ENCODE measurements around the gene SURF6. TPM values are rescaled to one million over a fixed set of nuclear protein-coding genes. Genes with fewer than 3 reads are reported as not detected.

The SURF6 gene
- polyA plus RNA-seq, 1 donor = 26.1 TPM

DNA sequence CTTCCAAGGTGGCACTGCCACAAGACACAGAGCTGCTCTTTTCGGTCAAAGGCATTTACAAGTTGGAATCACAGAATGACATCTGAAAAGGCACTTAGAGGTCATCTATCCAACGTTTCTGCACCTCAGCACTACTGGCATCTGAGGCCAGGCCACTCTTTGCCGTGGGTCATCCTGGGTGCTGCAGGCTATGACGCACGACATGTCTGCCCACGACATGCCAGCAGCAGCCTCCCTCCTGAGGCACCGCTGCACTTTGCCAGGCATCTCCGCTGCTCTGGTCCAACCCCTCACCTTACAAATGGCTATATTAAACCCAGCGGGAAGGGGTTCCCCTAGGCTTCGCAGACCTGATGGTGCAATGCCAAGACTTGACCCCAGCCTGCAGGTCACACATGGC lies 31.8 kb upstream of the SURF6 start:
- DNase-seq = no peak

DNA sequence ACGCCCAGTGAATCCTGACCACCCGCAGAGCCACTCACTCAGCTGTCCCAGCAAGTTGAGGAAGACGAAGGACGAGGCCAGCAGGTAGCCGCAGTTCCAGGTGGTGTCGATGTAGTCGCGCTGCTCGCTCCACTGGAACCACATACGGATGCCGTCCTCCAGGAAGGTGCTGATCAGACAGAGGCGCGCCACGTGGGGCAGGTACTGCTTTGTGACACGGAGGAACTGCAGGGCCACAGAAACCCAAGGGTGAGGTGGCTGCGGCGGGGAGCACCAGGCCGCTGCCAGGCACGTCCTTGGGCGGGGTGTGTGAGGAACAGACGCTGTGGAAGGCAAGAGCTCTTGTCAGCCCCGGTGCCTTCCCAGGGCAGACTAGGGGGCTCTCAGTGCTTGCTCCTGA lies 31.2 kb upstream of the SURF6 start:
- no peak for DNase-seq

DNA sequence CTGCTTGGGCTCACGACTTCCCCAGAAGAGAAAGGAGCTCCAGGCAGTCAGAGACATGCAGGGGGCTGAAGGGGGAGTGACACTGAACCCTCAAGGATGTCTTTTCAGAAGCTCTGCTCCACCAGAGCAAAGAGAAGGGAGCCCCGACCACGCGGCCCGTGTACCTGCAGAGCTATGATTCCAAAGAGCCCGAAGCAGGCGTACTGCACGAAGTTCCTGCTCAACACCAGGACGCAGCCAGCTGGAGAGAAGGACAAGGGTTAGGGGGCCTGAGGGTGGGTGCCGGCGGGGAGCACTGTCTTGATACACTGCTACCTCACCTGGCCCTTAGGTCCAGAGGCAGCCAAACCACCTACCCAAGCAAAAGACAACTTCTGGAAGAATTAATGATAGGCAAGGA lies 30.4 kb upstream of the SURF6 start:
- no peak for DNase-seq

DNA sequence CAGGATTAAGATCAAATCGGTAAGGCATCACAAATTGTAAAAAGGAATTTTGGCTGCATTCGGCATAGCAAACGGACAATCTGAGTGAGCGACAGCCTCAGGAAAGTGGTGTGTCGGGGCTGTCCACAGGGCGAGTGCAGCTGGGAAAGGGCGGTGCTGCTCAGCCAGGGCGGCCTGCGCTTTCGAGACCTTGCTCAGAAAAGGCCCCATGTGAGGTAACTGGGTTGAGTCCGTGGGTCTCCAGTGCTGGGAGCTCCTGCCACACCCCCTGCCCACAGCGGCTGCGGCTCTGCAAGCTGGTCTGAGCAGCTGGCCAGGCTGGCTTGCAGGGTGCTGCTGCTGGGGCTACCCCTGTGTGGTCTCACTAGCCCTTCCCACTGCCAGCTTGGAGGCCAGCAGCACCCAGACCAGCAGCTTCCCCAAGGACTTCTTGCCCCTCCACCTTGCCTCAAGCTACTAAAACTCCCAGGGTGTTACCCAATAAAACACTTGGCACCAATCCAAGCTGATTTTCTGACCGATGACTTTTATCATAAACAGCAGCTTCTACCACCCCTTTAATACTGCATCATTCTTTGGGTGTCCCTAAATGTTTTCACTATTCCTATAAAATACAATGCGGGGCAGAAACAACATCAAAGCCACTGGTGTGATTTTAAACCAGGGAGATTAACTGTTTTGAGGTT lies 26.5 kb upstream of the SURF6 start:
- no peak for DNase-seq

DNA sequence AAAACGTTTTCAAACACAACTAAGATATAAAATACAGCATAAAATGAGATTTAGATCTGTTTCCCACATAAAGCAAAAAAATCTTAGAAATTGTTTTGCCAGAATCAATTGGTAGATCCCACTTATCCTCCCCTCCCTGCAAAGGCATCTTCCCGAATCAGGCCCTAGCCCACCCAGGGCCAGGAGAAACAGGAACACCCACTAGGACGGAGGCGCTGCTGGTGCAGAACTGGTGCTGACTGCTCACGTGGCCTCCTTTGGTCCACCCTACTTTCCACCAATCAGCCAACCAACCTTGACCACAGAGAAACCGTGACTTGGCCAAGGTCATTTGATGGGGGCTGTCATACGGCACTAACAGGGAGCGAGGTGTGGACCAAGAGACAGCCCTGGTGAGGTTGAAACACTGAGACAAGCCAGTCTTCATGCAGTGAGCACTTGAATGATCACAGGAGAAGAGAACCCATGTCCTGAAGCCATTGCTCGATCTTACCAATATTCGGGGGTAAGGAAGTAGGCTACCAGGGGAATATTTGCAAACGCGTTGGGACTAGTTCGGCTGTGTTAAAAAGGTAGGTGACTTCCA lies 25.6 kb upstream of the SURF6 start:
- DNase-seq = no peak

DNA sequence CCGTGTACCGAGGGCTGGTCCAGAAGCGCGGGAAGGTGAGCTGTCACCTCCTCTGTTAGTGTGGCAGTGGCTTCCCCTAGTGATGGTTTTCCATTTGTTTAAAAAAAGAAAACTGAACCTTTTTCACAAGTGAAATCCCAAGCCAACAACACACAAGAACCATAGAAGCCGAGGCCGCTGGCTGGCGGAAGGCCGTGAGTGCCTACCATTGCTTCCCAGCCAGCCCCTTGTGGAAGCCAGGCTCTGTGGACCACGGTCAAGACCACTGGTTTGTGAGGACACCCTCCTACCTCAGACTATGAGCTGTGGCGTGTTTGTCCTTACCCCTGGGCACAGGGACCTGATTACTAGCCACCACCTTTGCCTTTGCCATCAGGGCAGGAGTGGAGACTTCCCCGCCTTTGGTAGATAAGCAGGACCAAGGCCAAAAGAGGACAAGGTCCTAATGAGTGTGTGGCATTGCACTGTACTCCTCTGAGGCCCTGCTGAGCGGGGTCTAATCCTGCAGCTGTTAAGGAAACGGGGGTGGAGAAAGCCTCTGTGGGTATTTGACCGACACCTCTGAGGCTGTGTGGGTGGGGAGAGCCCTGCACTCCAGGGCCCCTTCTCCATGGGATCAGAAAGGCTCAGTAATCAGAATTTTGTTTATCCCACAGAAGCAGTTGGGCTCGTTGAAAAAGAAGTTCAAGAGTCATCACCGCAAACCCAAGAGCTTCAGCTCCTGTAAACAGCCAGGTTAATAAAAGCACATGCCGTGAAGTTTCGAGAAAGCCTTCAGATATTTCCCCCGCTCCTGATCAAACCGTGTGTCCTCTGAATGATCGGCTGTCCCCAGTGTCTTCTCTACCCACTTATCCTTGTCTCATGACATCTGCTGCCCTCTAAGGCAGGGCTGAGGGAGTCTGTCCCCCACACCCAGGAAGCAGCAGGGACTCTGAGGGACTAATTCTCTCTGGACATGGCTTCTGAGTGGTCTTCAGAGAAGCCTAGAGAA lies 24.7 kb upstream of the SURF6 start:
- DNase-seq = no peak

DNA sequence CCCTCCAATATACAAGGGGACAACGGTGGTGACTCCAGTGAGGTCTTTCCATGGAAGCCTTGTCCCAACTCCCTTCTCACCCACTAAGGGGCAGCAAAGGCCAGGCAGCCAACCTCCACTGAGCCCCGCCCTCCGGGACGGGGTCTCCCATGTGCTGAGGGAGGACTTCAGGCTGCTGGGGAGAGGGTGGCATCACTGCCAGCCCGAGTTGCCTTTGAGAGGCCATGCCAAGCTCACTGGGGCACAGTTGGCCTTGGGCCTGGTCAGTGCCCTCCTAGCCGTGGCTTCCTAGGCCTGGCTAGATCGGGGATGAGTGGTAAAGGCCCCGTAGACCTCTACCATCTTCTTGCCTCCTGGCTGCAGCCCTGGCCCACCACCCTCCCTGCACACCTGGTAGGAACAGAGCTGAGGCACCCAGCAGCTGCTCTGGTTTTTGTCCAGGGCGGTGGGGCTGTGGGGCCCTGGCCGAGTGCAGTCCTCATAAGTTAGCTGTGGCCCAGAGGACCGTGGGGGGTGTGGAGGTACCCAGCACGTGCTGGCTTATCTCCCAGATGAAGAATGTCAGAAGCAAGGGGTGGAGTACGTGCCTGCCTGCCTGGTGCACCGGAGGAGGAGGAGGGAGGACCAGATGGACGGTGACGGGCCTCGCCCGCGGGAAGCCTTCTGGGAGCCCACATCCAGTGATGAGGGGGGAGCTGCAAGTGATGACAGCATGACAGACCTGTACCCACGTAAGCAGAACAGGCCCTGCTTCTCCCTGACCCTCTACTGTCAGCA lies 23.6 kb upstream of the SURF6 start:
- no peak for DNase-seq

DNA sequence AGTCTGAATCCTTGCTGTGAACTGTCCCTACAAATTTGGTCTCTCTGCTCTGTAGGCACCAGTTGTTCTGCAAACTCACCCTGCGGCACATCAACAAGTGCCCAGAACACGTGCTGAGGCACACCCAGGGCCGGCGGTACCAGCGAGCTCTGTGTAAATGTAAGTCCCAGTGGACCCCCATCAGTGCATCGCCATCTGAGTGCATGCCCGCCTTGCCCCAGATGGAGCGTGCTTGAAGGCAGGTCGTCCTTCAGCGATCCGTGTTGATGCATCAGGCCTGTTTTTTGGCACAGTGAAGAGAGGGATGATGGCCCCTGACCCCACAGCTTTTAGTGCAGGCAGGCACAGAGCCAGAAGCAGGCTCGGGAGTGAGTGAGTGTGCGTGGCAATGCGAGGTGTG lies 21.7 kb upstream of the SURF6 start:
- DNase-seq = no peak

DNA sequence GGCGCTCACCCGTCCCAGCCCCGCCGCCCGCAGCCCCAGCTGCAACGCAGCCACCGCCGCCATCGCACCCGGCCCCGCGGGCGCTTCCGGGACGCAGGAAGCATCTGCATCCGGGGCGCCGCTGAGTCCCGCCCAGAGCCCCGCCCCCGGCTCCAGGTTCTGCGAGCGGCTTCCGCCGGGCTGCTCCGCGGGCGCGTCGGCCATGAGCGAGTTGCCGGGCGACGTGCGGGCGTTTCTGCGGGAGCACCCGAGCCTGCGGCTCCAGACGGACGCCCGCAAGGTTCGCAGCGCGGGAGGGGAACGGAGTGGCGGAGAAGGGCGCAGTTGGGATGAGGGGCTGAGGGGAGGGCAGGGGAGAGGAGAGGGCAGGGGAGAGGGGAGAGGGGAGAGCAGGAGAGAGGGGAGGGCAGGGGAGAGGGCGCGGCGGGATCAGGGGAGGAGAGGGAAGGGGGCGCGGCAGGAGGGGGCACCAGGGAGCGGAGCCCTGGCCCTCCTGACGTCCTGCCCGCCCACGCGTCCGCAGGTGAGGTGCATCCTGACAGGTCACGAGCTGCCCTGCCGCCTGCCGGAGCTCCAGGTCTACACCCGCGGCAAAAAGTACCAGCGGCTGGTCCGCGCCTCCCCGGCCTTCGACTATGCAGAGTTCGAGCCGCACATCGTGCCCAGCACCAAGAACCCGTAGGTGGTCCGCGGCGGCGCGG lies 20.6 kb upstream of the SURF6 start, which contains the start of the genes SURF1 and SURF2:
Gene SURF1 (minus strand): TSS at position 97 of the 701 bp plus-strand sequence. CDS start 34 bp downstream, at position 63.
Gene SURF2 (plus strand): TSS at position 160 of the 701 bp plus-strand sequence. CDS start 43 bp downstream, at position 203.
- peak; percentile 84 for DNase-seq

DNA sequence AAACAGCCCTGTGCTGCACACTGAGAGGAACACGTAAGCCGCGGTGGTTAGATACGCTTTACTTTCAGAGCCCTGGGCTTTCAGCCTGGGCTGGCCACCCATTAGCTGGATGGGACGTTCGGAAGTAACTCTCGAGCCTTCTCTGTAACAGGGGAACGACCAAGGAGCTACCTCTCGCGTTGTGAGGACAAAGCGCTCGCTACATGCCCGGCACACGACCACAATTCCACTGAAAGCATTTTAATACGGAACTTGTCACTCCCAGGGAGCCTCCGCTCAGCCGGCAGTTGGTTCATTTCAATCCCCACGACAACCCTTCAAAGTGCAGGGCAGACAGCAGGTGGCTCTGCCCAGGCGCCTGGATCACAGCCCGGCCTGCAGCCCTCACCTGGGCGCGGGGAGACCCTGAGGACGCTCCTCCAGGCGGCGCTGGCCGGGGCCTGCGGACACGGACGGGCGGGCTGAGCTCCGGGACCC lies 19.9 kb upstream of the SURF6 start:
- no peak for DNase-seq

DNA sequence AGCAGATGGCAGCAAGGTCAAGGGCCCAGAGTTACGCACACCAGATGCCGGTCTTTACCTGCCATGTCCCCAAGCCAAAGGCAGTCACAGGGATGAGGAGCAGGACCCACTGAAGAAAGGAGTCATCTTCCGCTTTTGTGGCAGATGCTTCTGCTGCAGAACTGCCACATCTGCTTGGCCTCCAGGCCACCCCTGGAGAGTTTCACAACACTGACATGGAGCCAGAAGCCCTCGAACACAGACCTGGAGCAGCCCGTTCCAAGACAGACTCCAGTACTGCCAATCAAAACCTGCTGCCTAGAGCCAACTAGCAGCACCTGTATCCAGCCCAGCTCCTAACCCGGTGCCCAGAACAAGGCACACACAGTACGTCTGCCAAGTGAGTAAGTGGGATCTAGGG lies 18.8 kb upstream of the SURF6 start:
- DNase-seq = no peak

DNA sequence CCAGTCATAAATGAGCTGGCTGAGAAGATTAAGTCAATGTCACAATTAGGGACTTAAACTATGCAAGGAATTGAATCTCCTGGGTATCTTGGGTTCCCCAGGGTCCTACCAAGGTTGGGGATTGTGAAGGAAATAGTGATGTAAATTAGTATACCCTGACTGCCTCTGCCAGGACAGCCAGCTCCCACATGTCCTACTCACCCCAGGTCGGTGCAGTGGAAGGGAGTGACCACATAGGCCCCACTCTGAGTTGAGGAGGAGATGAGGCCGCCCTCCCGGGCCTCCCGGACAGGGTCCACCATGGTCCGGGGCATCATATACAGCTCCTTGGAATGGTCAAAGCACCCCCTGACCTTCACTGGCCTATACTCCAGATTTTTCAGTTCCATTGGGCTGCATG lies 17.6 kb upstream of the SURF6 start:
- DNase-seq = no peak

DNA sequence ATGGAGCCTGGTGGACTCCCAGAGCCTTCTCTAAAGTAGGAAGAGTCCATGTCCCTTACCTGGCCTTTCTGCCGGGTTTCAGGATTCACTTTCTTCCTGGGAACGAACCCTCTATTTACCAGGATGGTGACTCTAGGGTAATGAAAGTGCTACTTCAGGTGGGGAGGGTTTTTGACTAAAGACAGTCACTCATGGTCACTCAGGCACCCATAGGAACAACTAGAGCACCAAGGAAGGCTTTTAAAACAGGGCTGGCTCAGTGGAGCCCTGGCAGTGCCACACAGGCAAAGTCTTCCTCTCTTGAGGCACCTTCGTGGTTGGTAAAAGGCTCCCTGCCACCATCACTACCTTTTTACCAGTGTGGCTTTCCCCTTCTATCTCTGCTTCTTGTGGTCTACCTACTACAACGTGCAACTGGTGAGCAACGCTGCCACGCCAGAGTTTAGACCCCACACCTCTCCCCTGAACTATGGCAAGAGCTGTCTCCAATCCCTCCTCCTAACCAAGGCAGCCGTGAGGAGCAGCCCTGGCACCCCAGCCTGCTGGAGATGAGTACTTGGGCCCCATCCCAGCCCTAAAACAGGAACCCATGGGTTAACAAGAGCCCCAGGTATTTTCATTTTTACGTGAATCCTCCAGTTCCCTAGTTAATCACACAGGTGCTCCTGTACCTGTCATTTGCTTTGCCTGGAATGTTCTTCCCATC lies 16.8 kb upstream of the SURF6 start:
- DNase-seq = no peak

DNA sequence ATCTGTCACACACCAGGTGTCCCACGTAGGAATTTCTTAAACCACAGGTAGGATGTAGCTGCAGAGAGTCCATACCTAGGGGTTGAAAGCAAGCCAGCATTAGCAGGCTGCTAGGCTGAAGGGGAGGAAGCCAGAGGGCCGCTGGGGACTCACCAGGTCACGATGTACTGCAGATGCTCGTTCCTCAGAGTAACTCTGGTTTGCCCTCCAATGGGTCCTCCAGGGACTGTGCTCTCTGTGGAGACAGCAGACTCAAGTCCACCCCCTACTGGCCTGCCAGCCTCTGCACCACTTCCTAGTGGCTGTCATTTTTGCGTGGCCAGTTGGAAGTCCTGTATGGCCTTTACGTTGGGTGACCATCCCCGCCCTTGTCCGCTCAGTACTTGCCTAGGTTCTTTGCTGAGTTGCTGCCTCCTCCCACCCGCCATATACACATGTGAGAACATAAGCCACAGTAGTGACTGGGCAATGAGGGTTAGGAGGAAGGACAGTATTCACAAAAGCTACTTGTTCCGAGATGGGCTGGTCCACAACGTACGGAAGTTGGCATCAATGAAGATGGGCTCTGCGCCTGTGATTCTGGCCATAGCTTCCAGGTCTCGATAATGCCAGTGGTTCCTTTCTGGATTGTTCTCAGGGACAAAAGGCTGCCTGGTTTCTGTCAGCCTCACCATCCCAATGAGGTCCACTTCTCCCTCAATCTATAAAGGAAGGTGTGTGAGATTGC lies 16.1 kb upstream of the SURF6 start:
- DNase-seq = no peak

DNA sequence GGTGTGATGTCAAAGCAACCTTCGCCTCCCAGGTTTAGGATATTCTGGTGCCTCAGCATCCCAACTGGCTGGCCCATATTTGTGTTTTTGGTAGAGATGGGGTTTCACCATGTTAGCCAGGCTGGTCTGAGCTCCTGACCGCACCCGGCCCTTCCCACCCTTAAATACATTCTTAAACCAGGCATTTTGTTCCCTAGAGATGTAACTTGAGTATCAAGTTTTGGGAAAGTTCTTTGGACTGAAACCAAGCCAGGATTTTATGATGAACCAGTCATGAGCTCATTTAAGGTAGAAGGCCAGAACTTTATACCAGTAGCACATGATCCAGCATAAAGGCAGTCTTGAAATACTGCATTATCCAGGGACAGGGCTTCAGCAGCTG lies 15.5 kb upstream of the SURF6 start:
- no peak for DNase-seq

DNA sequence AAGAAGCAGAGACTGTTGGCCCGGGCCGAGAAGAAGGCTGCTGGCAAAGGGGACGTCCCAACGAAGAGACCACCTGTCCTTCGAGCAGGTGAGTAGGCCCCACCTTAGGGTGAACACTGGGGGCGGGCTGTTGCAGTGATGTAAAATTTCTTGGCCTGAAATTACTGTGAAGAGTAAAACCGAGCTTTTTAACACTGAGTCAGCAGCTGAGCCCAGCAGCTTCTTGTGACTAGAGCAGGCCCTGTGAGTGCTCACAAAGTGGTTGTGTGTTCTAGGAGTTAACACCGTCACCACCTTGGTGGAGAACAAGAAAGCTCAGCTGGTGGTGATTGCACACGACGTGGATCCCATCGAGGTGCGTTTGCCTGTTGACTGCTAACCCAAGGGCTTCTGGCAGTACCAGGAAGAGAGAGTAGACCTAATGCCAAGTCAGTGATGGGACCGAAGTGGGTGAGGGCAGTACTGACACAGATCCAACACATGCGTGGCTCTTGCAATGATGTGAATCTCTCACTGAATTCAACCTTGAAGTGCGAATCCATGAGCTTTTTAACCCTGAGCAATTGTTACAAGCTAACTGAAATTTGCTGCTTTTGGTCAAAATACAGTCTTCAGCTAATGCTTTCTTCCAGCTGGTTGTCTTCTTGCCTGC lies 14.1 kb upstream of the SURF6 start:
- DNase-seq = no peak

DNA sequence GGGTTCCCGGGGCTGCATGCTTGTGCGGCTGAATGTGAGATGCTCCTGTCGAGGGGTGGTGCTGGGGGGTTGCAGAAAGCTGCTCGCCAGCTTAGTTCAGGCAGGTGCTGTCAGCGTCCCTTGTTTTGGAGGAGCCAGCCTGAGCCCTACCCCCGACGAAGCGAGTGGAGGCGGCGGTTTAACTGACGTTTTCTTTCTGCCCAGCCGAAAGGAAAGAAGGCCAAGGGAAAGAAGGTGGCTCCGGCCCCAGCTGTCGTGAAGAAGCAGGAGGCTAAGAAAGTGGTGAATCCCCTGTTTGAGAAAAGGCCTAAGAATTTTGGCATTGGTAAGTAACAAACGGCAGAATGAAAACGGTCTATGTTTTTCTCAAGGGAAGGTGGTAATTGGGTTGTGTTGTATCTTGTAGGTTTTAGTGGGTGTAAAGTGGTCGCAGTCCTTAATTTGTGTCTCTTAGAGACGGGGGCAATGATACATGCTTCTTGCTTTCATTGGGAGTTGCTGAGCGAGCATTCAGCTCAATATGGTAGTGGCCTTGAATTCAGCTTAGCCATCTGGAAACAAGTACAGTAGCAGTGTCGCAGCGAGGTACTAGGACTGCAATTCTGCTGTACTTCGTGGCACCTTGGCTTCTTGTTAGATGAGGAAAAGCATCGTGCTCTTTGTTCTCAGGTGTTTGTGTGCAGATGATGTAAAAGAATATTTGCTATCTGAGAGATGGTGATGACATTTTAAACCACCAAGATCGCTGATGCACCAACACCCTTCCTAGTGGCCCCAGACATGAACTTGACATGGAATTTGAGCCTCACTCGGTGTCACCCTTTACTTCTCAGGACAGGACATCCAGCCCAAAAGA lies 13.0 kb upstream of the SURF6 start:
- DNase-seq = no peak

DNA sequence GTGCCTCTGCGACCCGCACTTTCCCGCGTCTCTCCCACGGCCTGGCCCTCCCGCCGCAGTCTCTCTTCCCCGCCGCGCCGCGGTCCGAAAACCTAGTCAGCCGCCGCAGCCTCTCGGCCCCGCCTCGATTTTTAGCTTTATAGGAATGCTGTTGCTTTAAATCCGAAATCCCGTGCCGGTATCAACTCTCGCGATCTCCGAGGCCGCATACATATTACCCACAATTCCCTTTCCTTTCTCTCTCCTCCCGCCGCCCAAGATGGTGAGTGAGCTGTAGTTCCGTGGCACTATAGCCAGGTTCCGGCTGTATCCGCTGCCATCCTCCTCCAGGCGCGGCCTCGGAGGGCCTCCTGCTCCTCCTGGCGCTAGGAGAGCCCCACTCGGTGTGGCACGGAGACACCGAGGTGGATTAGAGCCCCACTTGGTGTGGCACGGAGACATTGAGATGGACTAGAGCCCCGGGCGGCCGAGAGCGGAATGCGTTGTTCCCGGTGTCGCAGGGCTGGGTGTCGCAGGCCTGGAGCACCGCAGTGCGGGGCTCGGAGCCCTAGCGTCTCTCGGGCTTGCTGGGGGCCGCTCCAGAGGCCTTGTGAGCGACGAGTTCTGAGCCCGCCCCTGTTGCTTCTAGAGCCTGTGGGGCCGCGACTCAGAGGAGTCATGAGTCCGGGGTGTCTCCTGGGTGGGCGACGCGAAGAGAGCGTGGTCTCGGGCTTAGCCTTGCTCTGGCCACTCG lies 12.2 kb upstream of the SURF6 start, which contains the start of the genes MED22 and RPL7A:
Gene MED22 (minus strand): TSS at position 147 of the 733 bp plus-strand sequence. CDS start 1,469 bp downstream, outside the sequence.
Gene RPL7A (plus strand): TSS at position 234 of the 733 bp plus-strand sequence. CDS start 26 bp downstream, at position 260.
- DNase-seq = peak; percentile 95

Measured in hindlimb muscle (tissue), 1 donor.